ENCODE results near the gene ZNF862.

GRCh38 chr7:149880638-149881311 lies 42.6 kb downstream of the ZNF862 start:
- no peak for TF ChIP-seq POLR2AphosphoS5 (IDR thresholded peaks at IDR 0.05)
- TF ChIP-seq CTCF (IDR thresholded peaks at IDR 0.05), result no peak
- no peak for TF ChIP-seq POLR2A (IDR thresholded peaks at IDR 0.05)

Measured in gastroesophageal sphincter (tissue), 3 donors.